Daoy (cell line): ENCODE measurements around the gene RABAC1. TPM values are rescaled to one million over a fixed set of nuclear protein-coding genes. Genes with fewer than 3 reads are reported as not detected.
A peak's percentile ranks its signal among the peaks of the same experiment; 100 is the strongest.
"Not testable (repeated sequence)": the region's sequence is repeated elsewhere in the genome, so short reads cannot be mapped to it uniquely, and the experiment has no call there.

ENCODE experiments used
- DNase-seq: peaks from one replicate; pipeline ENCODE4 v3.0.0-alpha.2; 2015; ENCODE audit warnings: low read depth
- total RNA-seq: library from RNA; depleted of rRNA; stranded (reverse); fragments of >200 nt; shearing (Covaris generic); gene quantifications from 2 replicates; pipeline ENCODE4 v1.2.3, GENCODE V29; 2014; rRNA removed

The RABAC1 gene, protein sequence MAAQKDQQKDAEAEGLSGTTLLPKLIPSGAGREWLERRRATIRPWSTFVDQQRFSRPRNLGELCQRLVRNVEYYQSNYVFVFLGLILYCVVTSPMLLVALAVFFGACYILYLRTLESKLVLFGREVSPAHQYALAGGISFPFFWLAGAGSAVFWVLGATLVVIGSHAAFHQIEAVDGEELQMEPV
- total RNA-seq: 108 and 126 TPM in 2 replicates

GRCh38 chr19:41959056-41960053 lies at the start of gene RABAC1:
Gene RABAC1, minus strand, starts transcription at chr19:41959321. Its CDS starts 29 bp downstream, at chr19:41959292.
- DNase-seq: peak; percentile 95

DNA sequence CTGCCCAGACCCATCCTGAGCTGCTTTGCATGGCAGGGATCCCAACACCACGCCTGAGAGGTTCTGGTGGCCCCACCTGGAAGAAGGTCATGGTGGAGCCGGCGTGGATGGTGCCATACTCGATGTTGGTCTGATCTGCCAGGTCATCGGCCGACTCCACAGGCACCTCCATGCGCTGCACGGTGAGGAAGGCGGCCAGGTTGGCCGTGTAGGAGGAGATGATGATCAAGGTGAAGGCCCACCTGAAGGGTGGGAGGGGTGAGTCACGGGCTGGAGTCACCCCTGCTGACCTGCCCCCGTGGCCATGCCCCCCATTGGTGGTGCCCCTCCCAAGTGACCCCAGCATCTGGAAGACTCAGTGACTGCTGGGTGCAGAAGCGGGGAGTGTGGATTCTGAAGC lies 47.4 kb upstream of the RABAC1 start:
- no peak for DNase-seq

DNA sequence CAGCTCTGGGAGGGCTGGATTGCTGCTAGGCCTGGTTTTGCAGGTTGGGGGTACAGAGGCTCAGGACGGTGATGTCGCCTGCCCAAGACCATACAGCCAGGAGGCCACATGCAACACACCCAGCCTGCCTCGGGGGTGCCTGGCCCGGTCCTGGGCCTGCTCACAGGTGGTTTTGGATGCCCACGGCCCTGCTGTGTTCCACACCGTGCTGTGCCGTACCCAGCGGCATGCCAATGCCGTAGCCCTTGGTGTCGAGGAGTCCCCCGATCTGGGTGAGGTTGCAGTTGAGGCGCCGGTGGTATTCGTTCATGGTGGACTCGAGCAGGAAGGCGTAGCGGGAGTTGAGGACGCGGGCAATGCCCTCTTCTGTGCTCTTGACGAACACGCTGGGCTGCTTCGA lies 46.4 kb upstream of the RABAC1 start:
- DNase-seq: no peak

DNA sequence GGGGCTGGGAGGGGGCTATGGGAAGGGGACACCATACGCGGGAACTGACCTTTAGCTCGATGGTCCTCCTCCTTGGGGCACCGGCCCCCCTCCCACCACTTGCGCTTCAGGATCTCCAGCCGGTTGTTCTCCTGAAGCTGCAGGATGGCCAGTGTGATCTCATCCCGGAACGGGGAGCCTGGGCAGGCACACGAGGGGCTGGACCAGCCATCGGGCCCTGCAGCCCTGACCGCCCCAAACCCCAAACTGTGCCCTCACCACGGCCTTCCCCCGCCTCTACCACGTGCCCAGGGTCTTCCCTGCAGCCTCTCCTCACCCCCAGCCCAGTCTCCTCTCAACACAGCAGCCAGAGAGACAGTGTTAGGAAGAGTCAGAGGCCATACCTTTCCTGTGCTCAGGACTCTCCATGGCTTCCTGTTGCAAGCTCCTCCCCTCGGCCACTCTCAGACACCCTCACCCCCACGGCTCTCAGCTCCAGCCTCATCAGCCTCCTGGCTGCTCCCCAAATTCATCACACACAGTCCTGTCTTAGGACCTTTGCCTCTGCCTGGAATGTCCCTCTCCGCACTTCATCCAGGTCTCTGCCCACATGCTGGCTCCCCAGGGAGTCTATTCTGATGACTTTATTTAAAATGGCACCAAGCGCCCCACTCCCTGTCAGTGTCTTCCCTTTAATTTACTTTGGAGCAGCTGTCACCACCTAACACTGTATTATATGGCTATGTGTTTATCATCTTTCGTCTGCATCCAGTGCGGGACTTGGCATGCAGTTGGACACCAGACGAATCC lies 44.6 kb upstream of the RABAC1 start:
- DNase-seq: no peak

DNA sequence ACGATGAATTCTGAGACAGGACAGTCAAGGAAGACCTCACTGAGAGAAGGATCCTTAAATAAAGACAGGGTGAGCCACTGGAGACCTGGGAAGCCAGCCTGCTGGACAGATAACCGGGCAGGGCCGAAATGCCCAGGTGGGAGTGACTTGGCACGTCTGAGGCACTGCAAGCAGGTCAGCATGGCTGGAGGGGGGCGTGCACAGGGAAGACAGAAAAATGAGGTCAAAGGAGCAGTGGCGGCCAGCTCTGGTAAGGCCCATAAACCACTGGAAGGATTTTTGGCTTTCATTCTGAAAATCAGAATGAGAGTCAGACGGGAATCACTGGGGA lies 40.7 kb upstream of the RABAC1 start:
- DNase-seq: no peak

GRCh38 chr19:41999071-41999877 lies 40.2 kb upstream of the RABAC1 start:
- no peak for DNase-seq

DNA sequence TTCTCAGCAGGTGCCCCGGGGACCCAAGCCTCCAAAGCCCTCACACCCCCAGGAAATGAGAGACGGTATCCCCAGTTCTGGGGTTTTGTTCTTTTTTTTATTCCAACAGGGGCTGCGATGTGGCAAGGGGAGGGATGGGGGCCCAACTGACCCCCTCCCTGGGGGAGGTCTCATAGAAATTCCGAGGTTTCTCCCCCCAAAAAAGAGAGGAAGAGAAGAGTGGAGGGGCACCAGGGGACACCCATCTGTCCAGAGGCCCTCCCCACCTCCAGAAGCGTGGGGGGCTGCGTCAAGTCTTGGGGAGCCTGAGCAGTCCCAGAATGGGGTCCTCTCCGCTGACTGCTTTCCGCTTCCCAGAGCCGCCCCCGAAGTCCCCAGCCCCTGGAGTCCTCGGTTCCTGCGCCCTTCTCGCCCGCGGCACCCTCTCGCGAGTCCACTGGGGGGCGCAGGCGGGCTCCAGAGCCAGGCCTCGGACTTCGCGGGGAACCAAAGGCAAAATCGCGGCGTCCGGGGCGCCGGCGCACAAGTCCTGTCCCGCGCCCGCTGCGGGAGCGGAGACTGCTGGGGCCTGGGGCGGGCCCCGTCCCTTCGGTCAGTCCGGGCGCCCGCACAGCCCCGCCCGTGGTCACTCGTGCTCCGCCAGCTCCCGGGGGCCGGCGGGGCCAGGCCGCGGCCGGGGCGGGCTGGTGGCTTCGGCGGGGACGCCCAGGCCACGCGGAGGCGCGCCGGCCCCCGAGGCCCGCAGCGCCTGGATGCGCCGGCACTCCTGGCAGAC lies 39.3 kb upstream of the RABAC1 start:
- peak; percentile 63 for DNase-seq

- no peak for DNase-seq
Measured at GRCh38 chr19:41997851-41998229, 38.7 kb upstream of the RABAC1 start.

DNA sequence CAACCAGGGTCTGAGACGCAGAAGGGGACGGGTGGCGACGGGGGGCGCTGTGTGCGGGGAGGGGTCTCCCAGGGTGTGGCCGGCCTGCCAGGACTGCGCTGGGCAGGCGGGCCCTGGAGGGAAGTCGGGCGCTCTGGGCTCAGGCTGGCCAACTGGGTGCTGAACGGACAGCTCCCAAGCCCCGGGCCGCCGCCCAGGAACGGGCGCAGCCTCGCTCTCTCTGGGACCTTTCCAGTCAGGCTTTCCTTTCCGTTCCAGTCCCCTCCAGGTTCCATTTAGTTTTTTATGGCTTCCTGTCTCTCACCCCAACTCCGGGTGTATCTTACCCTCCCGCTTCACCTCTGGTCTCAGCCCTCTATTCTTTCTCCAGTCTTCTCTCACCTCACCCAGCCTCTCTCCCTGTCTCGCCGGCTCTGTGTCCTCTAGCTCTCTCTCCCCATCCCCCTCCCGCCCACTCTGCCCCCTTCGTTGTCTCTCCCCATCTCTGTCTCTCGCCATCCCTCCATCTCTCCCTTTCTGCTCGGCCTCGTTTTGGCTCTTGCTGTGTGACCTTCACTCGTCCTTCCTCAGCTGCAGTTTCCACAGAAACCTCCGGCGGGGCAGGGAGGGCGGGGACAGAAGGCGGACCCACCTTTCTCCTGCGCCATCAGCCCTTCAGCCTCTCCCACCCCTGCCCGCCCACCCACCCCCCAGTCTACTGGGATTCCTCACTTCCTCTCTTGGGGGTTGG lies 38.2 kb upstream of the RABAC1 start:
- peak; percentile 75 for DNase-seq

GRCh38 chr19:41995959-41996797 lies 37.1 kb upstream of the RABAC1 start:
- no peak for DNase-seq

DNA sequence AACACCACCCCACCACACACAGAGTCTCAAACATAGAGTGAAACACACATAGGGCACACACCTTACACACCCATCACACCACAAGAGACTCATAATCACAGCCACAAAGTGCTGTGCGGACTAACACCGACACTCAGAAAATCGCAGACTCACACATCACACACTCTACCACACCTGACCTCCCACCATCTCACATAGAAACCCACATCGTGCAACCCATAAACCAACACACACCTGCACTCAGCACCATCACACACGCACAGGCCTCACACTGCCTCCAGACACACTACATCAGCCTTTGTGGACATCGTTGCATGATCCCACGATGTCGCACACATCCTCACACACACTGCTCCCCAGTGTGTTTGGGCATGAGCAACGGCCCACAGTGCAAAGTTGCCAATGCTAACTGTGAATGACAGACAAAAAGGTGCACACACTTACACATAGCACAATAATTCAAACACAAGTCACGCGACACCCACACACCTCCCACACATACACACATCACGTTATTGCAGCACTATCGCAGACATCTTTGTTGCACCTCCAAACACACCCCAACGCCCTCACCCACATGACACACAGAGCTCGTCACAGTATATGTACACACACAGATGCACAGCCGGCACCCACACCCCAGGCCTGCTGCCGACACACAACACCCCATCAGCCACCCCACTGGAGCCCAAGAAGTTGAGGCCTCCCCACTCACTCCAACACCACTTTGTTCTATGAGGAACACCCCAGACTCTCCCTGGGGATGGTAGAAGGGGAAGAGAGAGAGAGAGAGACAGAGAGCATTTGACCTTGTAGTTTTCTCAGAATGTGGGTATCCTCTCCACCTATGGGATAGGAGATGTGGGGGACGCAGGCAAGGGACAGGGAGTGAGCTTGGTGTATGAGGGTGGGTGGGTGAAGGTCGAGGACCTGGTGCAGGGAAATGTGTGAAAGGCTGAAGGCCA lies 36.2 kb upstream of the RABAC1 start:
- no peak for DNase-seq

GRCh38 chr19:41994521-41994971 lies 35.4 kb upstream of the RABAC1 start:
- no peak for DNase-seq

DNA sequence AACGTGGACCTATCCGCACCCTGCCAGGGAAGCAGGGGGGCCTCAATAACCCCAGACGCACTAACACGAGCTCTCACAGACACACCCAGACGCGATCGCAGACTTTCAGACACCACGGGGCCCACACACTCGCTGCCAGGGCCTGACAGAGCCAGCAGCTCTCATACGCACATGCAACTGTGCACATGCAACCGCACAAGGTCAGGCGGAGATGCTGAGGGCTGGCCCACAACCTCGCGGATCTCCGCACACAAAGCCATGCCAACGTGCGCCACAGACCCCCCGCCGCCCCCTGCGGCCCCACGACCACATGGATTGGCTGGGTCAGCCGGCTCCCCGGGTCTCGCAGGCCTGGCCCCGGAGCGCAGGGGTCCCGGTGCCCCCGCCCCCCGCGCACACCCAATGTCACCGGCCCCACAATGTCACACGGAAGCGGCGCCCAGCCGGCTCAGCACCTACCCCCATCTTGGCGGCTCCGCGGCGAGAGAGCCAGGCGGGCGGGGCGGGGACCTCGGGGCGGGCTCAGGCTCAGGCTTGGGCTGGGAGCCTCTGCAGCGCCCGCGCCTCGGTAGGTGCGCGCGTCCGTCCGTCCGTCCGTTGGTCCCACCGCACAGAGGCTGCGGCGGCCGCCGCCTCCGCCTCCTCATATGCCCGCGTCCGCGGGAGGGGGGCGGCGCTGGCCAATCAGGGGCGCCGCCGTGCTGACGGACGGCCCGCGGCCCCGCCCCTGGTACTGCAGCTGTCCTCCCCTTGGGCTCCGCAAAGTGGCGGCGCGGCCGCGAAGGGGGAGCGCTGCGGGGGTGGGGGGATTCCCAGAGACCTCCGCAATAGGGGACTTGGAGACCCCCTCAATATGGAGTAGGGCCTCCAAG lies 34.7 kb upstream of the RABAC1 start, which contains the start of gene ATP1A3:
Gene ATP1A3 (minus strand): TSS at position 619 of the 872 bp plus-strand sequence. CDS start 154 bp downstream, at position 465.
- DNase-seq: peak; percentile 83

DNA sequence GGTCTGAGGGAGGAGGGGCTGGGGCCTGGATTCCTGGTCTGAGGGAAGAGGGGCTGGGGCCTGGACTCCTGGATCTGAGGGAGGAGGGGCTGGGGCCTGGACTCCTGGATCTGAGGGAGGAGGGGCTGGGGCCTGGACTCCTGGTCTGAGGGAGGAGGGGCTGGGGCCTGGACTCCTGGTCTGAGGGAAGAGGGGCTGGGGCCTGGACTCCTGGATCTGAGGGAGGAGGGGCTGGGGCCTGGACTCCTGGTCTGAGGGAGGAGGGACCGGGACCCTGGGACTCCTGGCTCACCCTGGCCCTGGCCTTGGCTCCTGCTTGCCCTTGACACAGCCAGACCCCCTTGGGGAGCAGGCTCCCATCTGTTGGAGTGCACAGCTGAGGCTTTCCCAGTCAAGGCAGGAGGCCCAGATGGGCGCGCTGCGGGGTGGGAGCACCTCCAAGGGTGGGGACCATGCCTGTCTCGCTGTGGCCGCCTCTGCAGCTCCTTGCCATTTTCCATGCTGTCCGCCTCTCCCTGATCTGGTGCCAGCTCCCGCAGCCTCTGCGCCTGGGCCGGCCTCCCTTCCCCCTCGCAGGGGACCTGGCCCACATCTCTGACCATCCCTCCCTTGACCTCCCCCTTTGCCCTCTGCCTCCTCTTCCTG lies 32.9 kb upstream of the RABAC1 start:
- DNase-seq: not testable (repeated sequence)

DNA sequence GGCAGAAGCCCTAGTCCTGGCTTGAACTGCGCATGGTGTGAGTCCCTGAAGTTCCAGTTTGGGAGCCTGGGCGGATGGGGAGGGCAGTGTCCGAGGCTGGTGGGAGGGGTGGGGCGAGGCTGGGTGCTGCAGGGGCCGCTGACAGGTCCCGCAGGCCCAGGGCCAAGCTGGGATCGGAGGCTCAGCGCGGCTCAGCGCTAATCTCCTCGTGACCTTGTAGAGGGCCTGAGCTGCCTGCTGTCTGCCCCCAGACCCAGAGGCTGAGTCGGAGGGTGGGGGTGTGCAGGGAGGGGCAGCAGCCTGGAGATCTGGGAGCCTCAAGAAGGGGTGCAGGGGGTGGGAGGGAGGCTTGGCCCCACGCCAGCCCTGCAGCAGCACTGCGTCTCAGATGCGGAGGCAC lies 31.9 kb upstream of the RABAC1 start:
- DNase-seq: no peak

GRCh38 chr19:41990615-41991014 lies 31.5 kb upstream of the RABAC1 start:
- no peak for DNase-seq
